IPS-15b (cell line): Measurements from ENCODE around the gene SREBF1.
A peak's percentile ranks its signal among the peaks of the same experiment; 100 is the strongest.
"Not testable (repeated sequence)": the region's sequence is repeated elsewhere in the genome, so short reads cannot be mapped to it uniquely, and the experiment has no call there.

ENCODE experiments used
- H3K27me3 ChIP-seq: one replicate; pipeline ENCODE4 v1.6.1; 2013; ENCODE audit warnings: low read length; ENCODE audit not compliant: control insufficient read depth, insufficient read depth
- H3K36me3 ChIP-seq: one replicate; pipeline ENCODE4 v1.6.1; 2013; ENCODE audit warnings: low read length; ENCODE audit not compliant: control insufficient read depth, insufficient read depth
- H3K4me1 ChIP-seq: one replicate; pipeline ENCODE4 v1.6.1; 2013; ENCODE audit warnings: mild to moderate bottlenecking, low read length; ENCODE audit not compliant: control insufficient read depth, insufficient read depth
- H3K4me3 ChIP-seq: one replicate; pipeline ENCODE4 v1.5.1; 2013; ENCODE audit warnings: low read depth, low read length
- H3K9ac ChIP-seq: one replicate; pipeline ENCODE4 v1.6.1; 2013; ENCODE audit warnings: low read depth, mild to moderate bottlenecking, low read length
- H3K9me3 ChIP-seq: one replicate; pipeline ENCODE4 v1.6.1; 2013; ENCODE audit warnings: mild to moderate bottlenecking, low read length; ENCODE audit not compliant: control insufficient read depth, insufficient read depth

Gene SREBF1

DNA sequence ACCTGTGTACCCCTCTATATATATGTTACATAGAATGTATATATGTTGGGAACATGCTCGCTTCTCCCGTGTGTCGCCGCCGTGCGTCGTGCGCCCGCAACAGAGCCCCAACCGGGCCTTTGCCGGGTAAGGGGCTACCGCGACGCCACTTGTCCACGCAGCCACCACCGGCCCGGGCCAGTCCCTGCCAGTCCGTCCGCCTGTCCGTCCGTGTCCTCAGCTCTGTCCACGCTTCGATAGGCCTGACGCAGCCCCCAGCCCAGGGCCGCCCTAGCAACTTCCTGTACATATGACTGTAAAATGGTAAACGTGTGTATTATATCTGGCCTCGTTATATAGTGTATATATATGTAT, 25.9 kb downstream of the SREBF1 start:
- Histone ChIP-seq H3K36me3 (peaks cover 31% of the 10 kb centered on the region), H3K4me3 (peak overlapping the region; percentile 61), H3K27me3 (peaks cover 23% of the 10 kb centered on the region), H3K4me1 (peaks cover 6% of the 10 kb centered on the region), H3K9me3 (no peaks in the 10 kb centered on the region), H3K9ac (no peak overlapping the region)

DNA sequence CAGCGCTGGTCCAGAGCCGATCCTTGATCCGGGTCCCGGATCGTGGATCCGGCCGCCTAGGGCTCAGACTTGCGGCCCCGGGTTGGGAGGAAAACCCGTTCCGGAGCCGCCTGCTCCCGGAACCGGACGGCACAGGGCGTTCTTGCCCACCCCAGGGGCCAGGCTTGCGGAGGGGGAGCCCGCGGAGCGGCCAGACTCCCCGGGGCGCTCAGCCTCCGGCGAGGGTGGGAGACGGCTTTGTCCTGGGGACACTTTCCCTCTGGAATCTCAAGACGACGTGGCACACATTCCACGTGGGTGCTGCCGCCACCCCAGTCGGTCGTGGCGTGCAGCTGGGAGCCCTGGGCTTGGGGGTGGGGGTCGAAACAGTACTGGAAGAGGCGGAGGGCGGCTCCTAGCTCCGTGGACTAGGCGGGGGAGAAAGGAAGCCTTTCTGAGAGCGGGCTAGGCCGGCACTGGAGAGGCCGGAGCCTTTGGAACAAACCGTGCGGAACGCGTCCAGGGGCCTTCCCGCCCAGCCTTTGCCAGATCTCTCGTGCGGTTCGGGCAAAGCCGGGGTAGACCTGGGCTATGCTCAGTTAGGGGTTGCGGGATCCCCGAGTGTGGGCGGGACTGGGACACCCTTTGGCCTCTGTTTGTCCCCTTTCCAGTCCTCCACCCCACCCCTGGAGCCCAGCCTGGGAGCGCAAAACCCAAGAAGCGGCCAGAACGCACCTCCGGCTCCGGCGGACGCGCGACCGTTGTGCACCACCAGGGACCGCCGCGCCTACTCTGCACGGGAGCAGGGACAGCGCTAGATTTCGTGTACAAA, 26.5 kb downstream of the SREBF1 start:
- Histone ChIP-seq H3K4me3 (peak overlapping the region; percentile 61), H3K36me3 (peaks cover 25% of the 10 kb centered on the region), H3K4me1 (peaks cover 6% of the 10 kb centered on the region), H3K9me3 (no peaks in the 10 kb centered on the region), H3K9ac (peak overlapping the region; percentile 54), H3K27me3 (peaks cover 23% of the 10 kb centered on the region)

DNA sequence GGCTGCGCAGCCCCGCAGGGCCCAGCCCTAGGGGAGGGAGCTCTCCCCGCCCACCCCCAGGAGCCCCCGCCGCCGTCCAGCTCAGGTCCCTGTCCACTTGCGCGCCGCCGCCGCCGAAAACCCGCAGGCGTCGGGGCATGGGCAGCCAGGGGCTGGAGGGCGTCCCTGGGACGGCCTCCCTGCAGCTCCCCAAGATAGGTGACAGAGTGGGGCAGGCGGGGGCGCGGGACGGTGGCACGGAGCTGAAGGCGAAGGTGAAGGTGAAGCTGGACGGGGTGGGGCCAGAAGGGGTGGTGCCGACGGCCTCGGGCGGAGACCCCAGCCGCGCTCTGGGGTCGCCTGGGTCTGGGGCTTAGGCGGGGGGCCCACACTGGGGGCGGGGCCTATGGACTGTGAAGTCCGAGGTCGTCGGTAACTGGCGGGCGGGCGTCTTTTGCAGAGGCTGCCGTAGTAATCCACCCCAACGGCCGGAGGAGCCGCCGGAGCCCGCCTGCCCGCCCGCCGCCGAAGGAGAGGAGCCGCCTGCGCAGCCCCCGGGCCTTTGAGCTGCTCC, 27.2 kb downstream of the SREBF1 start:
- no peak overlapping the region for H3K9ac ChIP-seq
- H3K27me3 ChIP-seq, result peaks cover 23% of the 10 kb centered on the region
- peaks cover 18% of the 10 kb centered on the region for H3K36me3 ChIP-seq
- peaks cover 6% of the 10 kb centered on the region for H3K4me1 ChIP-seq
- H3K4me3 ChIP-seq, result peak overlapping the region; percentile 61
- H3K9me3 ChIP-seq, result no peaks in the 10 kb centered on the region

DNA sequence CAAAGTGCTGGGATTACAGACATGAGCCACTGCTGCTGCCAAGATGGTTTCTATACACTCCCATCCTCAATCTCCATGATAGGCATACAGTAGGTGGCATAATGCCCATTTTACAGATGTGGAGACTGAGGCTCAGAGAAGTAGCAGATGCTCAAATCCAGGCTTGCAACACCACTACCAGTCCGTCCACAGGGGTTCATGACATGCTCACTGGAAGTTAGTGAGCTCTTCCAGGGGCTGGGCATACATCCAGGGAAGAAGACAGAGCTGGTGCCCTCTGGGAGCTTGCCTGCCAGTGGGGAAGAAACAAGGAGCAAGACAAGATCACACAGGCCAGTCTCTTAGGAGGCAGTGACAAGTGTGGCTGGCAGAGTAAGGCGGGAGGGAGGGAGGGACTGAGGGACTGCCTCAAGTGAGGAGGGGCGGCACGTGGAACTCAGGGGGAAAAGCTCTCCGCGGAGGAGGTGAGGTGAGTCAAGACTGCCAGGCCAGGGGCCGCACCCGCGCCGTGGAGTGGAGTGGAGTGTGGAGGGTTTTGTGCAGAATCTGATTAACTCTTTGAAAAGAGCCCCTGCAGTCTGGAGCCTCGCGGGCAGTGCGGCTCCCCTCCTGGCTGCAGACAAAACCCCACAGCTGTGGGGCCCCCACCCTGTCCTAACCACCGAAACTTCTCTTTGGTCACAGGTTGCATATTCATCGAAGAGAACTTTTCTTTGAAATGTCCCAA, 27.9 kb downstream of the SREBF1 start:
- H3K4me1 ChIP-seq, result peaks cover 6% of the 10 kb centered on the region
- H3K9ac ChIP-seq, result no peak overlapping the region
- peaks cover 23% of the 10 kb centered on the region for H3K27me3 ChIP-seq
- peak overlapping the region; percentile 35 for H3K4me3 ChIP-seq
- H3K36me3 ChIP-seq, result peaks cover 11% of the 10 kb centered on the region
- no peaks in the 10 kb centered on the region for H3K9me3 ChIP-seq

DNA sequence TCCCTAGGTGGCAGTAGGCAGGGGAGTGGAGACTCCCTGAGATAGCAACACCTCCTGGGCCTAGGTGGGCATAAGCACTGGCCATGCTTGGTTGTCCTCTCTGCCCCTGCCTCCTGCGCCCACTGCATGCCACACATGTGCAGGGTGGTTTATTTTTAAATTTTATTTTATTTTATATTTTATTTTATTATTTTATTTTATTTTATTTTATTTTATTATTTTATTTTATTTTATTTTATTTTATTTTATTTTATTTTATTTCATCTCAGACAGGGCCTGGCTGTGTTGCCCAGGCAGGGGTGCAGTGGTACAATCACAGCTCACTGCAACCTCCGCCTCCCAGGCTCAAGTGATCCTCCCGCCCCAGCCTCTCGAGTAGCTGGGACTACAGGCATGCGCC, 28.6 kb downstream of the SREBF1 start:
- not testable (repeated sequence) for H3K36me3 ChIP-seq, H3K4me1 ChIP-seq, H3K4me3 ChIP-seq, H3K9ac ChIP-seq, H3K9me3 ChIP-seq
- peaks cover 23% of the 10 kb centered on the region for H3K27me3 ChIP-seq

DNA sequence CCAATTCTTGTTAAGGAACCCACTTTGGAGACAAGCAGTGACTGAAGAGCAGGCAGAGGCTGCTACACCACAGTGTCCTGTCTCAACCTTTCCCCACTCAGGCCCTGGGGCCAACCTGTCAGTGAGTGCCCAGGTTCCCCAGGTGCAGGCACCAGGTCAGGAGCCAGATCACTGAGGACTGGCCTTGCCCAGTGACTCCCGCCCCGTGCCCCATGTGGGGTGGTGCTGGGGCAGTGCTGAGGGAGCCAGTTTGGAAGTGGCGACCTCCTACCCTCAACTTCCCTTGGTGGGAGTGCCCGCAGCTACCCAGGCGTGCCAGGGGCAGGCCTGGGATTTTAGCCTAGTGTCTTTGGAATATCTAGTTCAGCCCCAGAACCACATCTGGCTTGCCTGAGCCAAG, 29.3 kb downstream of the SREBF1 start:
- Histone ChIP-seq H3K27me3 (peaks cover 23% of the 10 kb centered on the region), H3K4me3 (no peak overlapping the region), H3K9ac (no peak overlapping the region), H3K9me3 (no peaks in the 10 kb centered on the region), H3K36me3 (no peaks in the 10 kb centered on the region), H3K4me1 (peaks cover 6% of the 10 kb centered on the region)

DNA sequence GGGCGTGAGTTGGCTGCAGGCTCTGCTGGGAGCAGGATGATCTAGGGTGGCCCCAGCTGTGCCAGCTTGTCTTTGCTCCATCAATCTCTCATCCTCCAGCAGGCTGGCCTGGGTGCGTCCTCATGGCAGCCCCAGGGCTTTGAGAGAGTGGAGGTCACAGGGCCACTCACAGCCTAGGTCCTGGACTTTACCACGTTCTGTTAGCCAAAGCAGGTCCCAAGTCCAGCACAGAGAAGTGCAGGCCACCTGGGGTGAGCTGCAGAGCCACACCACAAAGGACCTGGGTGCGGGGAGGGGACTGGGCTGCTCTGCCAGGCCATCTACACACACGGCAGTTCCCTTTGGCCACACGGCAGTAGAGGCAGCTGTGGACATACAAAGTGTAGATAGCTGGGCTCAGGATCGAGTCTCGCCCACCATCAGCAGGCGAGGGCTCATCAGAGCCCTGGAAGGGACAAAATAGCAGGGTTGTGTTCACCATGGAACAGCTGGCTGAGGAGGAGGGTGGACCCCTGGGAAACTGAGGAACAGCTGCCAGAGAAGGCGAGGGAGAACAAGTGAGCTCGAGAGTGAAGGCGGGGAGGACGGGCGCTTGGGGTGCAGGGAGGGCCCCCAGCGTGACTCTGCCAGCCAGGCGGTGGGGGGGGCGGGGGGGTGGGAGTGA, 30.0 kb downstream of the SREBF1 start:
- no peak overlapping the region for H3K9ac ChIP-seq
- no peaks in the 10 kb centered on the region for H3K36me3 ChIP-seq

DNA sequence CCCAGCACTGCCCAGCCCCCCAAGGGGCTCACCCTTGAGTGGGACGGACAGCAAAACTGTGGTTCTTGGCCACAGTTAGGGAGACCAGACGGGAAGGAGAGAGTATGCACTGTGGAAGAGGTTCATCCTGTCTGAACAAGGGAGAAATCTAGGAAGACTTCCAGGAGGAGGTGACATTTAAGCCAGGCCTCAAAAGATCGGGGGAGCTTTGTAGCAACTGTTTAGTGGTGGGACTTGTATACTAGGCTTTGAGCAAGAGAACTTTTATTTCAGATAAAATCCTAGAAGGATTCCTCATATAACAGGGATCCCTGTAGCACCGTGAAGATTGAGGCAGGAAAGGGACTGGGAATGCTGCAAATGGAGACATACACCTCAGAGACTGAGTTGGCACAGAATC, 30.8 kb downstream of the SREBF1 start:
- Histone ChIP-seq H3K36me3 (no peaks in the 10 kb centered on the region), H3K4me3 (no peak overlapping the region), H3K27me3 (peaks cover 21% of the 10 kb centered on the region), H3K9ac (no peak overlapping the region), H3K9me3 (no peaks in the 10 kb centered on the region), H3K4me1 (no peaks in the 10 kb centered on the region)

More for the DNA sequence above, 30.0 kb downstream of the SREBF1 start:
- Histone ChIP-seq H3K4me1 (peaks cover 2% of the 10 kb centered on the region), H3K4me3 (no peak overlapping the region), H3K27me3 (peaks cover 23% of the 10 kb centered on the region), H3K9me3 (no peaks in the 10 kb centered on the region)

DNA sequence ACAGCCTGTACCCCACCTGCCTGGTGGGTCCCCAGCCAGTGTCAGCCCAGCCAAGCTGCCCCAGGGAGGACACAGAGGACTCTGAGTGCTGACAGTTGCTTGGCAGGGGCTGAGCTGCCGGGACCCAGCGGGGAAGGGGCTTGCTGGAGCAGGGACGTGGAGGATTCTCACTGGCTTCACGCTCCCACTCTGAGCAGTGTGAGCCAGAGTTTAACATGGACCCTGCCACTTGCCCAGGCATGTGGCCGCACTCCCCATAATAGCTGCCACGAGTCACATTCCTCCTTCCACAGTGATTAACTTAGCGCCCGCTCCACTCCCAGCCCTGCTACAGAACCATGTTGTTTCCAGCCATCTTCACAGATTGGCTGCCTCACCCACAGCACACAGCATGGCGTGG, 31.2 kb downstream of the SREBF1 start:
- Histone ChIP-seq H3K9ac (no peak overlapping the region), H3K4me1 (no peaks in the 10 kb centered on the region), H3K9me3 (no peaks in the 10 kb centered on the region), H3K36me3 (no peaks in the 10 kb centered on the region), H3K27me3 (peaks cover 17% of the 10 kb centered on the region), H3K4me3 (no peak overlapping the region)

DNA sequence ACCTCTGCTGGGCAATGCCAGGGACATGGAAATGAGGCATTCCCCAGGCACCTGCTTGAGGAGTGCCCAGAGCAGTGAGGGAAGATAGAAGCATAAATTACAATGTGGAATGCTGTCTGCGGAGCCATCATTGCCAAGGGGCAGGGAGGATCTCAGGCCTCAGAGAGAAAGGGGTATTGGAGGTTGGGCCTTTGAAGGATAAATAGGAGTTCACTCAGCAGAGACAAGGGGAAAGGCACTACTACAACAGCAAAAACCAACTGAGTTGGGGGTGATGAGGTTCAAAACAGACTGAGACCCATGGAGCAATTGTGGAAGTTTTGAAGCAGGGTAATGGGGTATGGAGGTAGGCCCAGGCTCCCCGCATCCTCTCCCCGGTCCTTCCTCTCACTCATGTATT, 32.8 kb downstream of the SREBF1 start:
- H3K4me3 ChIP-seq, result no peak overlapping the region
- no peaks in the 10 kb centered on the region for H3K4me1 ChIP-seq
- H3K9ac ChIP-seq, result no peak overlapping the region
- no peaks in the 10 kb centered on the region for H3K9me3 ChIP-seq
- no peaks in the 10 kb centered on the region for H3K36me3 ChIP-seq
- H3K27me3 ChIP-seq, result peaks cover 11% of the 10 kb centered on the region

DNA sequence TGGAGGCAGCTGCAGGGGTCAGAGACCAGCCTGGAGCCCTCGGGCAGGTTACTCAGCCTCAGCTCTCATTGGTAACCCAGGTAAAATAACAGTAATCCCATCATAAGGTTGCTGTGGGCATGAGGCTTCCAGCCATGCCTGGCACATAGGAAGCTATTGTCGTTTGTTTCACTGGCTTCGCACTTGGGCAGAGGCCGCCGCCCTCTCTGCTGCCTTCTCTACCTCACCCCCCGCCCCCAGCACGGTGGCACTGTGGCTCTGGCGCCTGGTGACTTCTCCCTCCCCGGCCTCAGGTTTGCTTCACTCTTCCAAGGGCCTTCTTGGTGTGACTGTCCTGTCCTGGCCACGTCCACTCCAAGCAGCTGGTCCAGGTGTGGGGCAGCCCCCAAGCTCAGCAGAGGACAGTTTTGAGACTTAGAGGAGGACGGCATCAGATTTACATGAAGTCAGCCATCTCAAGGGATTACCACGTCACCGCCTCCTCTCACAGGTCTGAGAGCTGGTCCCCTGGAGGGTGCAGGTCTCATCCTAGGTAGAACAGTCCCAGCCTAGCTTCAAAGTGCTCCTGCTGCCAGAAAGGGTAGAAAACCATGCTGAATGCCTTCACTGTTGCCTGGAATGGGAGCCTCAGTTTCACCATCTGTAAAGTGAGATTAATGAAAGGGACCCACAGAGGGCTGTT, 34.8 kb downstream of the SREBF1 start:
- Histone ChIP-seq H3K9ac (no peak overlapping the region), H3K4me3 (no peak overlapping the region), H3K27me3 (peaks cover 4% of the 10 kb centered on the region), H3K9me3 (no peaks in the 10 kb centered on the region), H3K4me1 (no peaks in the 10 kb centered on the region), H3K36me3 (no peaks in the 10 kb centered on the region)
